GM12892 (cell line): ENCODE data around the gene ZSCAN20. TPM values are rescaled to one million over a fixed set of nuclear protein-coding genes. Genes with fewer than 3 reads are reported as not detected.

Source experiments
- DNase-seq: peaks from one replicate; pipeline ENCODE4 v3.0.0; 2011; ENCODE audit not compliant: insufficient read length
- FAIRE-seq: peaks from 2 replicates; lab custom pipeline; 2011; peaks lifted over from hg19 to GRCh38; lab: Jason Lieb, UNC
- POLR2A ChIP-seq: IDR thresholded peaks from 2 replicates; pipeline ENCODE4 v1.6.1; 2011; ENCODE audit warnings: low read depth, low read length, control low read depth
- POLR2AphosphoS5 ChIP-seq: IDR thresholded peaks from 2 replicates; pipeline ENCODE4 v1.6.1; 2011; ENCODE audit warnings: low read depth, low read length, control low read depth
- TAF1 ChIP-seq: IDR thresholded peaks from 2 replicates; pipeline ENCODE4 v1.6.1; 2011; ENCODE audit warnings: low read depth, mild to moderate bottlenecking, control low read depth, low read length, borderline replicate concordance
- polyA plus RNA-seq: library from polyadenylated mRNA; unstranded; fragments of >200 nt; gene quantifications from one replicate; pipeline ENCODE4 v1.2.1, GENCODE V29; 2012; ENCODE audit warnings: missing spikeins, inconsistent platforms; ENCODE audit not compliant: missing spikeins

Gene ZSCAN20
- polyA plus RNA-seq: 2.7 TPM

DNA sequence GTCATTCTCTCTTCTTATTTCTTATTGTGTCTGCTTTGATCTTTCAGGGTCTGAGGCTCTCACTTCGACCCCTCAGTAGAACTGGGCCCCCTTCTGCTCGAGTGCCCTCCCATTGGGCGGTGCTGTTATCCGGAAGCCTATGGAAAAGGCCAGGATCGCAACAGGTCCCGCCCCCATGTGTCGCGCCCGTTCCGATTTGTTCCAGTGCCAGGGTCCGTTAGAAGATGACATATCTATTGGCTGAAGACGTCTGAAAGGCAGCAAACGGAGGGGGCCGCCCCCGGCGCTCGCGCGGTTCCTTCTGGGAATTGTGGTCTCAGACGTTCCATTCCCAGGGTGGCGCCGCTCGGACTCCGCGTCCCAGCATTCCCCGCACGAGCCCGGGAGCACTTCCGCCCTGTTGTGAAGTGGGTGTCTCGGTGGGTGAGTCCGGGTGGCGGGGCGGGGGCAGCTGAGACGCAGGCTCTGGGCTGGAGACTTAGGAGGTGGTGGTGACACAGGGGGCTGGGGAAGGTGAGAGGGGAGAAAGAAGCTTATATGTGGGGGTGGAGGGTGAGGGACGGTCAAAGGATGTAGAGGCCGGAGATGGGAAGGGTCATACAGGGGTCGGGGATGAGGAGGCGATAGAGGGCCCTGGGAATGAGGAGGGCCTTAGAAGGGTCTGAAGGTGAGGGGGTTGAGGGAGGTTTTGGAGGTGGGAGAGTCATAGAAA lies at the start of gene ZSCAN20:
TSS of gene ZSCAN20 (plus strand) at position 377 of the 712 bp plus-strand sequence. CDS start 6,644 bp downstream, outside the sequence.
- TF ChIP-seq POLR2A: peak; percentile 44; the same call in 1 of the 2 replicates
- TF ChIP-seq POLR2AphosphoS5: no peak
- TF ChIP-seq TAF1: no peak
- peak; percentile 79 for DNase-seq
- peak; percentile 94 for FAIRE-seq

DNA sequence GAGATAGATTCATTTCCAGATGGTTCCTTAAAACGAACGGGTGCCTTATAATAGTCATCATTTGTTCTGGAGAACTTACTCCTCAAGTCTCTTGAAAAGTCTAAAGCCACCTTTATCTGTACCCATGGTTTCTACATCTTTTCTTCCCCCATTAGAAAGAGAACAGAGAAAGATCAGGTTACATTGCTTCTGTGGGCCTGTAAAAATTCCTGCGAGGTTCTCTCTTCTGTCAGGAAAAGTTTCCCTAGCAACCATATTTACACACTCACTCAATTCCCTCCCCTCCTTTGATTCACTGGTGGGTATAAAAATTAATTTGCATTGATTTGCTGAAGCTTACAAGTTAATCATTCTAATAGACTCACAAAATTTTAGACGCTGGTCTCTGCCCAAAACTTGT lies 48.2 kb upstream of the ZSCAN20 start:
- DNase-seq (no peak), FAIRE-seq (no peak)
- TF ChIP-seq POLR2A (no peak), POLR2AphosphoS5 (no peak), TAF1 (no peak)

DNA sequence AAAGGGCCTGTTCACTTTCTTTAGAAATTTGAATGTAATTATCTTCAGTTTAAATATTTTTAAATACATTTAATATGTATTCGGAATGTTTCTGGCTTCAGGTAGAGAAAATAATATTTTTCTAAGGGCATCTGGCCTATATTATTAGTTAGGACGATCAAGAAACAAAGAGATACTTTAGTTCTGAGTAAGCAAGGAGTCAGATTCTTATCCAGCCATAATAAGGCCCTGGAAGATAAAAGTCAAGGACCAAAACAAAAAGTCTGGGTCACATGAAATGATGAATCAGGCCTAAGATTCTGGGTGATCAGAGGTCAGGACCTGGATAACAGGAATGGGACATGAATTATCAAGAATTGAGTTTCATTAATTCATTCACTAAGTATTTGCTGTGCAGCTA lies 47.8 kb upstream of the ZSCAN20 start:
- no peak for TF ChIP-seq POLR2A
- no peak for TF ChIP-seq POLR2AphosphoS5
- no peak for TF ChIP-seq TAF1
- FAIRE-seq (no peak), DNase-seq (no peak)

DNA sequence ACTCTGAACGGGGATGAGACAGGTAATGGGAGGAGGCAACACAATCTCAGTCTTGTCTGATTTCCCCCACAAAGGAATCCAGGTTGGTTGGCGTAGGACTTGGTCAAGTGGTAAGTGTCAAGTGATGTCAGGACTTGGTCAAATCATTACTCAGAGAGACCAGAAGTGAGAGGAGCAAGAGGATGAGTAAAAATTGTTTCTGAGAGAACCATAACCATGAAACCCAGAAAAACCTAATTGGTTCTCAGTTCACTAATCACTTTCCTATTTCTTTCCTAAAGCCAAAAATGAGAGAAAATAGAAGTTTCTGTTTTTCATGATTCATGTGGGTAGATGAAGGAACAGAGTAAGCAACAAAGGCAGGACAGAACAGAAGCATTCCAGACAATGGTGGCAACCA lies 46.5 kb upstream of the ZSCAN20 start:
- no peak for DNase-seq
- TF ChIP-seq POLR2AphosphoS5 (no peak), POLR2A (no peak), TAF1 (no peak)
- peak; percentile 64 for FAIRE-seq

DNA sequence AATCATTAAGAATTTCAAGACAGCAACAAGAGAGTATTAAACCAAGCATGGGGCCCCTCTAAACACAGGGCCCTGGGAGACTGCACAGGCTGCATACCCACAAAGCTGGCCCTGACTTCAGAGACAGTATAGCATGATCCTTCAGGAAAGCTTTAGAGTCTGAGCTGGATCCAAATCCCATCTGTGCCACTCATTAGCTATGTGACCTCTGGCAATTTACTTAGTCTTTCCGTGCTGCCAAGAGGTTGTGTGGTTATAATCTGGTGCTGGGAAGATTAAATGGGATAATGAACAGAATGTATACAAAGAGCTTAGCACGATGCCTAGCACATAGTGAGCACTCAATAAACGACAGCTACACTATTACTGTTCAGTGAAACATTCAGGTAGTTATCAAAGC lies 45.5 kb upstream of the ZSCAN20 start:
- DNase-seq (no peak), FAIRE-seq (no peak)
- TF ChIP-seq TAF1 (no peak), POLR2A (no peak), POLR2AphosphoS5 (no peak)

DNA sequence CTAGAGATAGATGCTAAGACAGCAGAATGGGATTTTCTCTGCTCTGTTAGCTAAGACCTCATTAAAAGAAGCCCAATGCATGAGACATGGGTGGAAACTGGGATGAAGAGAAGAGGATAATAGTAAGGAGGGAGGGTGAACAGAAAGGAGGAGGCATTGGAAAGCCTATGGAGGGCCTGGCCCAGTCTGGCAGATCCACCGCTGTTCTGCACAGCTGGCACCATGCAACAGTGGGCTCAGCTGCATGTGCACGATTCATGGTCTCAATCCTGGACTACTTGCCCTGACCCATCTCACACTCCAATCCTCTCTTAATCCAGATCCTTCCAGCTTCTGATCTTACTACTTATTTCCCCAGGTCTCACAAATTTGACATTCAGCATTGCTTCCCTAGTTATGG lies 43.8 kb upstream of the ZSCAN20 start:
- FAIRE-seq (no peak), DNase-seq (no peak)
- TF ChIP-seq POLR2A (no peak), POLR2AphosphoS5 (no peak), TAF1 (no peak)

DNA sequence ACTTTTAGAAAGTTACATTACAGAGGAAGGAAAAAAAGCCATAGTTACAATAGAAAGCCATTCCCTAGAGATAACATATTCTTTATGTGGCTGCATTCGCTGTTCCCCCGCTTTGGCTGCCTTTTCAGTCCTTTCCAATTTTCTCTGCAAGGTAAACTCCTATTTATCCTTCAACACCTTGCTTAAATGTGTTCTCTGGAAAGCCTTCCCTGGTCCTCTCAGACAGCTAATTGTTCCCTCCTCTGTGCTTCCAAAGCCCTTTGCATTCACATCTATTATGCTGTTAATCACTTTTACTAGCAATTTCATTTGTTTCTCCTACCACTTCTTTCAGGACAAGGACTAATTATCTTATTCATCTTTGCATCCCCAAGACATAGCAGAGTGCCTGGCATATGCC lies 43.1 kb upstream of the ZSCAN20 start:
- no peak for FAIRE-seq
- TF ChIP-seq TAF1 (no peak), POLR2AphosphoS5 (no peak), POLR2A (no peak)
- DNase-seq: no peak

DNA sequence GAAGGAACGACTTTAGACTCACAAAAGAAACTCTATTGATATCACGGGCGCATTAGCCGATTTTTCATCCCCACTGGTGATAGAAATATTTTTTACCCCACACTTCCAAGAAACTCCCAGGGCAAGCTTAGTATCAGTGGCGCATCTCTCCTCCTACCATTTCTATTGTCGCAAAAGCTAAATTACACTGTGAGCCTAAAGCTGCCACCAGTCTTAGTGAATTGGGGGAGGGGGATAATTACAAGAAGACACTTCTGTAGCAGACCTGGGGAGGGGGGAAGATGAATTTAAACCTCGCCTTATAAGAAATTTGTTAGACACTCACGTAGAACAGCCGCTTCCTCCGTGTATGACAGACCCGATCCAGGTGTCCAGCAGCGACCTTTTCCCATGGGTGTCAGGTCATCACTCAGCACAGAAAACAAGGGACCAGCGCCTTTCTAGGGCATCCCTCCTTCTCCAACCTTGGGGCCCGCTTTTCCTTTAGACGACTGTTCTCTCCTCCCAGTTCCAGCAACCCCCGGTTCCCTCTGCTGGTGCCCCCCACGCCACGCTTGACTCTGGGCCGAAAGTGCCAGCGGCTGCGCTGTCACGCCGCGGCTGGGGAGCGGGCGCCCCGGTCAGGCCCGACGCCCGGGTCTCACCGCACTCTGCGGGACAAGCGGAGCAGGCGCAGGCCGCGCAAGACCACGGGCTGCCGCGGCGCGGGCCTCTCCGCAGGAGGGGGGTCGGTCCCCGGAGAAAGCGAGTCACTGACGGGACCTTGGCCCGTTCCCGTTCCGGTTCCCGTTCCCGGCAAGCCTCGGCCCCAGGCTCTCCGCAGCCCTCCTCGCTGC lies 42.4 kb upstream of the ZSCAN20 start:
- DNase-seq (peak; percentile 23), FAIRE-seq (no peak)
- no peak for TF ChIP-seq TAF1
- TF ChIP-seq POLR2AphosphoS5: no peak
- TF ChIP-seq POLR2A: no peak

DNA sequence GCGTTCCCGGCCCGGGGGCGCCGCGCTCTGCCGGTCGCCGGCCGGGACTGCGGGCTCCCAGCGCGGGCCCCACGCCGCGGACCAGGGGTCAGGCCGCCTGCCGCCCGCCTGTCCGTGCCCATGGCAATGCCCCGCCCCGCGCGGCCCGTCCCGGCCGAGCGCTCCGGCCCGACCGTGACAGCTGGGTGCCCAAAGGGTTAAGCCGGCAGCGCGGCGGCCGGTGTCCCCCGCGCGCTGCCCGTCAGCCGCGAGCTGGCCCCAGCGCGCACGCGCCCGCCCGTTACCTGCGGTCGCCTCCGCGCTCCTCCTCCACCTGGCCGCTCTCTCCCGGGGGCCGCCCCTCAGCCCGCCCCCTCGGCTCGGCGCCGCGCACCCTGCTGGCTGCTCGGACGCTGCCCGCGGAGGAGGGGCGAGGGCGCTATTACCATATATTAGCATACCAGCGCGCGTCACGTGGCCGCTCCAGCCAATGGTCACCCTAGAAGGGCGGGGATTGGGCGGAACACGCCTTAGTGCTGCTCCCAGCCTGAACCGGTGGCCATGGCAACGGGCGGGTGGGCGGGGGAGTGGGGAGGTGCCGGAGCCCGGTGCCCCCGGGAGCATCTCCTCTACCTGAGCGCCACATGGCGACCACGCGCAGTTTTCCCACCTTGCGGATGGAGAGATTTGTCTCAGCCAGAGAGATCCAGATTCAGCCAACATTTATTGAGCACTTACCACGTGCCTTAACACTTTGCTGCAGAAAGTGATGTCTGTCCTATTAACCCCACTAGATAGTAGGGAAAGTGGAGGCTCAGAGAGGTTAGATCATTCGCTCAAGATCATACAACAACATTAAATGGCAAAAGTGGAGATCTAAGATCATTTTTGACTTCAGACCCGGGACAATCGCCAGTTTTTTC lies 41.5 kb upstream of the ZSCAN20 start, which contains the start of gene PHC2:
TSS of gene PHC2 (minus strand) at position 404 of the 902 bp plus-strand sequence. CDS start 55,556 bp downstream, outside the sequence.
- peak; percentile 88 for DNase-seq
- FAIRE-seq: peak; percentile 80
- TF ChIP-seq POLR2AphosphoS5 (no peak), POLR2A (no peak), TAF1 (no peak)

DNA sequence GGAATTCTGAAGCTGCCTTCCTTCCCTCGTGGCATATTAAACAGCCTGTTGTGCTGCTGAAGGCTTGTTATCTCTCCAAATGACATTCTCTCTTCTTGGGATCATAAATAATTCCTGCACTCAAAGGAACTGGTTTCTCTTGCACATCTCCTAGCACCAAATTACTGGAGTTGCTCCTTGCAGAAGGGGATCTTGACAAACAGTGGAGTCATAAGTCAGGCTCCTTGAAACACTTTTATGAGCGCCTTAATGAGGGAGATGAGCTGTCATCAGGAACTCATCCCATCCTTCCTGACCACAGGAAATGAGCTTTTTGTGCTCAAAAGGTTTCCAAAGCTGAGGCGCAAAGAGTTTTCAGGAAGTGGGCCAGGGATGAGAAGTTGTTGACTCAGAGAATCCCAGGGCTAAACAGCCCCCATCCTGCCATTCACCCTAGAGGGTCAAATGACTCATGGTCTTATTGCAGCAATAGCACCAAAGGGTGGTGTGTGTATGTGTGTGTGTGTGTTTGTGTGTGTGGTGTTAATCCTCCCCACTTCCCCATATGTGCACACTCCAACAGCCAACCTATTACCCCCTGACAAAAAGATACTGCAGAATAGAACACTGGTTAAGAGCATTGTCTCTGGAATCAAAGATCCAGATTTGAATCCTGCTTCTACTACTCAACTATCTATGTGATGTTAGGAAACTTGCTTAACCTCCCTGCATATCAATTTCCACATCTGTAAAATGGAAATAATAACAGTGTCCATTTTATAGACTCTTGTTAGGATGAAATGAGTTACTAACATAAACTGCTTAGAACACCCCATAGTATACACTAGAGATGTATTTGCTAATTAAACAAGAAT lies 38.7 kb upstream of the ZSCAN20 start:
- TF ChIP-seq POLR2AphosphoS5 (no peak), POLR2A (no peak), TAF1 (no peak)
- DNase-seq (no peak), FAIRE-seq (no peak)
